ENCODE data around the gene EPHA10.

The EPHA10 gene

GRCh38 chr1:37764888-37765441, at the start of gene EPHA10:
Gene EPHA10, minus strand, starts transcription at chr1:37765120. Its CDS starts 54 bp downstream, at chr1:37765066.
- DNase-seq (ENCODE audit: low read depth): no peak
- no peak within 1 kb of the TSS for H3K4me3 ChIP-seq (ENCODE audit: low read depth, low read length)
- no peak for TF ChIP-seq CTCF (IDR thresholded peaks at IDR 0.05; ENCODE audit: insufficient read depth, low read depth, low read length, missing control alignments)

- H3K4me3 ChIP-seq (ENCODE audit: low read depth, low read length): no peak overlapping the region
- no peak for TF ChIP-seq CTCF (IDR thresholded peaks at IDR 0.05; ENCODE audit: insufficient read depth, low read depth, low read length, missing control alignments)
- no peak for DNase-seq (ENCODE audit: low read depth)
Observed at GRCh38 chr1:37814252-37814651, 49.3 kb upstream of the EPHA10 start.

- no peak overlapping the region for H3K4me3 ChIP-seq (ENCODE audit: low read depth, low read length)
- no peak for DNase-seq (ENCODE audit: low read depth)
- TF ChIP-seq CTCF (IDR thresholded peaks at IDR 0.05; ENCODE audit: insufficient read depth, low read depth, low read length, missing control alignments): no peak
Observed at GRCh38 chr1:37813529-37814145, 48.7 kb upstream of the EPHA10 start.

GRCh38 chr1:37811027-37811655, 46.2 kb upstream of the EPHA10 start:
- TF ChIP-seq CTCF (IDR thresholded peaks at IDR 0.05; ENCODE audit: insufficient read depth, low read depth, low read length, missing control alignments): peak; percentile 95
- no peak overlapping the region for H3K4me3 ChIP-seq (ENCODE audit: low read depth, low read length)
- DNase-seq (ENCODE audit: low read depth): peak; percentile 79

- H3K4me3 ChIP-seq (ENCODE audit: low read depth, low read length): no peak overlapping the region
- no peak for DNase-seq (ENCODE audit: low read depth)
- TF ChIP-seq CTCF (IDR thresholded peaks at IDR 0.05; ENCODE audit: insufficient read depth, low read depth, low read length, missing control alignments): no peak
Observed at GRCh38 chr1:37809942-37810341, 45.0 kb upstream of the EPHA10 start.

GRCh38 chr1:37808369-37809319, 43.7 kb upstream of the EPHA10 start:
- DNase-seq (ENCODE audit: low read depth): no peak
- TF ChIP-seq CTCF (IDR thresholded peaks at IDR 0.05; ENCODE audit: insufficient read depth, low read depth, low read length, missing control alignments): no peak
- peak overlapping the region; percentile 85 for H3K4me3 ChIP-seq (ENCODE audit: low read depth, low read length)
